Measurements from ENCODE around the gene HSF5.

GRCh38 chr17:58400826-58401225 lies 87.4 kb downstream of the HSF5 start:
- TF ChIP-seq CTCF (IDR thresholded peaks at IDR 0.05; ENCODE audit: low read depth, low read length, missing input control), result no peak
- TF ChIP-seq GABPA (IDR thresholded peaks at IDR 0.05 in 1 of 2, conservative IDR thresholded peaks at IDR 0.05 in 1 of 2), result no peak
- TF ChIP-seq TAF1 (conservative IDR thresholded peaks at IDR 0.05), result no peak
- no peak for TF ChIP-seq EGR1 (IDR thresholded peaks at IDR 0.05; ENCODE audit: low read depth in 2 of 2)
- no peak for TF ChIP-seq ATF3 (IDR thresholded peaks at IDR 0.05)
- no peak for TF ChIP-seq REST (IDR thresholded peaks at IDR 0.05)
- no peak for TF ChIP-seq RAD21 (IDR thresholded peaks at IDR 0.05)
- TF ChIP-seq MAX (IDR thresholded peaks at IDR 0.05), result no peak
- TF ChIP-seq ZBTB33 (IDR thresholded peaks at IDR 0.05), result no peak
- no peak for TF ChIP-seq SP1 (IDR thresholded peaks at IDR 0.05)
- TF ChIP-seq JUND (IDR thresholded peaks at IDR 0.05), result no peak
- no peak for TF ChIP-seq YY1 (IDR thresholded peaks at IDR 0.05)

Measured in liver (tissue), 3 donors.